GM19035 (cell line): ENCODE results near the gene ICAM2.

Experiments used
- ATAC-seq: cut with Tn5 transposase; IDR thresholded peaks from one replicate; pipeline ENCODE4 v1.9.1; 2021; ENCODE audit not compliant: unreplicated experiment

ICAM2 gene

GRCh38 chr17:64020056-64020766 lies at the start of gene ICAM2:
TSS of gene ICAM2 (minus strand) at chr17:64020633. CDS start at chr17:64006691, 13,942 bp downstream.
- peak; percentile 67 for ATAC-seq

GRCh38 chr17:64070213-64070612 lies 49.8 kb upstream of the ICAM2 start:
- ATAC-seq: no peak

GRCh38 chr17:64069143-64069542 lies 48.7 kb upstream of the ICAM2 start:
- ATAC-seq: no peak

GRCh38 chr17:64067657-64068056 lies 47.2 kb upstream of the ICAM2 start:
- no peak for ATAC-seq

- ATAC-seq: no peak
Measured at GRCh38 chr17:64066716-64067115, 46.3 kb upstream of the ICAM2 start.

GRCh38 chr17:64065161-64065560 lies 44.7 kb upstream of the ICAM2 start:
- no peak for ATAC-seq

GRCh38 chr17:64064331-64064730 lies 43.9 kb upstream of the ICAM2 start:
- ATAC-seq: no peak

GRCh38 chr17:64063766-64064224 lies 43.4 kb upstream of the ICAM2 start:
- ATAC-seq: no peak

- ATAC-seq: no peak
Measured at GRCh38 chr17:64063088-64063487, 42.7 kb upstream of the ICAM2 start.

- peak; percentile 49 for ATAC-seq
Measured at GRCh38 chr17:64061178-64061898, 40.9 kb upstream of the ICAM2 start.

- no peak for ATAC-seq
Measured at GRCh38 chr17:64060331-64060730, 39.9 kb upstream of the ICAM2 start.

- no peak for ATAC-seq
Measured at GRCh38 chr17:64059756-64060155, 39.3 kb upstream of the ICAM2 start.

GRCh38 chr17:64058621-64059020 lies 38.2 kb upstream of the ICAM2 start:
- no peak for ATAC-seq

- ATAC-seq: no peak
Measured at GRCh38 chr17:64057701-64058263, 37.3 kb upstream of the ICAM2 start.

- ATAC-seq: peak; percentile 66
Measured at GRCh38 chr17:64056269-64057005, 36.0 kb upstream of the ICAM2 start.

- ATAC-seq: no peak
Measured at GRCh38 chr17:64055183-64056142, 35.0 kb upstream of the ICAM2 start.

- ATAC-seq: no peak
Measured at GRCh38 chr17:64054304-64054703, 33.9 kb upstream of the ICAM2 start.

GRCh38 chr17:64053101-64053500 lies 32.7 kb upstream of the ICAM2 start:
- no peak for ATAC-seq

GRCh38 chr17:64051153-64051552 lies 30.7 kb upstream of the ICAM2 start:
- no peak for ATAC-seq

- ATAC-seq: no peak
Measured at GRCh38 chr17:64048805-64049204, 28.4 kb upstream of the ICAM2 start.
